ENCODE measurements around the gene SPDYE3. TPM values are rescaled to one million over a fixed set of nuclear protein-coding genes. Genes with fewer than 3 reads are reported as not detected.
A peak's percentile ranks its signal among the peaks of the same experiment; 100 is the strongest.
"Not testable (repeated sequence)": the region's sequence is repeated elsewhere in the genome, so short reads cannot be mapped to it uniquely, and the experiment has no call there.

SPDYE3 gene
- polyA plus RNA-seq, 3 donors from 2014 or later, result 6.8 to 11.1 (median 7.6) TPM

DNA sequence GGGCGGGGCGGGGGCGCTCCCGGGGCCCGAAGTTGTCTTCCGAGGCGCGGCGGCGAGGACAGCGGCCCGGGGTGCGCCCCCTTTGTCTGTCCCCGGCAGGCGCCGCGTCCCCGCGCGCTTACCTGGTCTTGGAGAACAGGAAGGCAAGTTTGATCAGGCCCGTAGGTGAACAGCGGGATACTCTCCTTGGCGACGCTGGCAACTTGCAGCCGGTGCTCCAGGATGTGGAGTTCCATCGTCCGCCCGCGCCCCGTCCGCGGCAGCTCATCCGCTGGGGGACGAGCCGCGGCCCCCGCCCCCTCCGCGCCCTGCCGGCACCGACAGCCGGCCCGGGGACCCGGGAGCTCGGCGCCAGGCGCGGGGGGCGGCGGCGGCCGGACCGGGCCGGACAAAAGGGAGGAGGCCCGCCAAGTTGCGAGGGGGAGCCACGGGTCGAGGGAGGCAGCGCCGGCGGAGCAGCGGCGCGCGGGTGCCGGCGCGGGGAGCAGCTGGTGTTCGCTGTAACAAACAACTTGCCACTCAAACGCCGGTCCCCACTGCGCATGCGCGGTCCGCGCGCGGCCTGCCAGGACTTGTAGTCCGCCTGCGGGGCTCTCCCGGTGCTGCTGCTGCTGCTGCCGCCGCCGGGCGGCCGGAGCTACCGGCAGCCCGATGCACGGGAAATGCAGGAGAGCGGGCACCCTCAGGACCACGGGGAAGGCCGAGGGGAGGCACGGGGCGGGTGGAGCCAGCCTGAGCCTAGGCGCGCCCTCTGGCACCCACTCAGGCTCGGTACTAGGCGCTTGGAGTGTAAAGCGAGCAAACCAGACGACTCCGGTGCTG lies 35.6 kb upstream of the SPDYE3 start:
- peak; percentile 97 to 98 (median 97) for DNase-seq
- H3K36me3 Mint-ChIP-seq, result peaks cover 0 to 4% (median 2%) of the 10 kb centered on the region in 3 donors
- no peaks in the 10 kb centered on the region for H3K9me3 Mint-ChIP-seq
- H3K27me3 Mint-ChIP-seq (ENCODE audit: low read depth in 3 of 3), result peaks cover 0 to 16% (median 3%) of the 10 kb centered on the region in 3 donors
- H3K4me1 Mint-ChIP-seq, result peaks cover 9 to 15% of the 10 kb centered on the region in 2 donors
- peak overlapping the region in 4 of 6 donors; percentile 40 to 71 (median 64) for H3K27ac Mint-ChIP-seq
- peak overlapping the region; percentile 78 to 86 (median 82) for H3K4me3 Mint-ChIP-seq

DNA sequence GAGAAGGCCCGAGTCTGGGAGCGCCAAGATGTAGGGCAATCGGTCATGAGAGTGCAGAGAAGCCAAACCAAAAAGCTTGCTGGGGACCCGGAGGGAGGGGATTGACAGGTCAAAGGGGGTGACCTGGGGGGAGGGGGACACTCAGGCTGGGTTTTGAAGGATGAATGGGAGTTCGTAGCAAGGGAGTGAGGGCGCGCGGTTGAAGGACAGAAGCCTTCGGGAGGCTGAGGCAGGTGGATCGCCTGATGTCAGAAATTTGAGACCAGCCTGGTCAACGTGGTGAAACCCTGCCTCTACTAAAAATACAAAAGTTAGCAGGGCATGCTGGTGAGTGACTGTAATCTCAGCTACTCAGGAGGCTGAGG lies 35.0 kb upstream of the SPDYE3 start:
- Mint-ChIP-seq H3K27me3 (ENCODE audit: low read depth in 3 of 3) (peaks cover 0 to 16% (median 3%) of the 10 kb centered on the region in 3 donors), H3K4me3 (peak overlapping the region; percentile 75 to 84 (median 77)), H3K27ac (peak overlapping the region in 3 of 6 donors; percentile 65 to 71 (median 67)), H3K4me1 (peaks cover 9 to 14% of the 10 kb centered on the region in 2 donors)
- not testable (repeated sequence) for DNase-seq, H3K9me3 Mint-ChIP-seq, H3K36me3 Mint-ChIP-seq

DNA sequence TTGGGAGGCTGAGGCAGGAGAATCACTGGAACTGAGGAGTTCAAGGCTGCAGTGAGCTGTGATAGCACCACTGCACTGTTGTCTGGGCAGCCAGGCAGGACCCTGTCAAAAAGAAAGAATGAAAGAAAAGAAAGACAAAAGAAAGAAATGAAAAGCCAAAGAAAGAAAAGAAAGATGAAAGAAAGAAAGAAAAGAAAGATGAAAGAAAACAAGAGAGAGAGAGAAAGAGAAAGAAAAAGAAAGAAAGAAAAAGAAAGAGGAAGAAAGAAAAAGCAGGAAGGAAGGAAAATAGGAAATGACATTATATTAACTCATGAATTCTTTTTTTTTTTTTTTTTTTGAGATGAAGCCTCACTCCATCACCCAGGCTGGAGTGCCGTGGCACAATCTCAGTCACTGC lies 32.4 kb upstream of the SPDYE3 start:
- peak overlapping the region in 3 of 6 donors; percentile 29 to 67 (median 63) for H3K27ac Mint-ChIP-seq
- H3K4me3 Mint-ChIP-seq, result no peak overlapping the region
- DNase-seq, result no peak
- no peaks in the 10 kb centered on the region for H3K9me3 Mint-ChIP-seq
- H3K4me1 Mint-ChIP-seq, result peaks cover 9 to 11% of the 10 kb centered on the region in 2 donors
- peaks cover 0 to 6% (median 3%) of the 10 kb centered on the region in 3 donors for H3K36me3 Mint-ChIP-seq
- peaks cover 0 to 14% (median 3%) of the 10 kb centered on the region in 3 donors for H3K27me3 Mint-ChIP-seq (ENCODE audit: low read depth in 3 of 3)

DNA sequence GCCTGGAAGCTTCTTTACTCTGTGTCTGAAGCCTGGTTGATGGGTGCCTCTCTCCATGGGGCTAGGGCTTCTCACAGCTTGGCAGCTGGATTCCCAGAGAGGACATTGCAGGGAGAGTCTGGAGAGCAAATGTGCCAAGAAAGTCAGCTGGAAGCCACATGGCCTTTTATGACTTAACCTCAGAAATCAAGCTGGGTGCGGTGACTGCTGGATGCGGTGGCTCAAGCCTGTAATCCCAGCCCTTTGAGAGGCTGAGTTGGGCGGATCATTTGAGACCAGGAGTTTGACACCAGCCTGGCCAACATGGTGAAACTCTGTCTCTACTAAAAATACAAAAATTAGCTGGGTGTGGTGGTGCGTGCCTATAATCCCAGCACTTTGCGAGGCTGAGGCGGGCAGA lies 31.4 kb upstream of the SPDYE3 start:
- H3K27me3 Mint-ChIP-seq (ENCODE audit: low read depth in 3 of 3), result peaks cover 0 to 10% (median 0%) of the 10 kb centered on the region in 3 donors
- not testable (repeated sequence) for H3K4me3 Mint-ChIP-seq, H3K36me3 Mint-ChIP-seq, H3K4me1 Mint-ChIP-seq, H3K27ac Mint-ChIP-seq, DNase-seq, H3K9me3 Mint-ChIP-seq

DNA sequence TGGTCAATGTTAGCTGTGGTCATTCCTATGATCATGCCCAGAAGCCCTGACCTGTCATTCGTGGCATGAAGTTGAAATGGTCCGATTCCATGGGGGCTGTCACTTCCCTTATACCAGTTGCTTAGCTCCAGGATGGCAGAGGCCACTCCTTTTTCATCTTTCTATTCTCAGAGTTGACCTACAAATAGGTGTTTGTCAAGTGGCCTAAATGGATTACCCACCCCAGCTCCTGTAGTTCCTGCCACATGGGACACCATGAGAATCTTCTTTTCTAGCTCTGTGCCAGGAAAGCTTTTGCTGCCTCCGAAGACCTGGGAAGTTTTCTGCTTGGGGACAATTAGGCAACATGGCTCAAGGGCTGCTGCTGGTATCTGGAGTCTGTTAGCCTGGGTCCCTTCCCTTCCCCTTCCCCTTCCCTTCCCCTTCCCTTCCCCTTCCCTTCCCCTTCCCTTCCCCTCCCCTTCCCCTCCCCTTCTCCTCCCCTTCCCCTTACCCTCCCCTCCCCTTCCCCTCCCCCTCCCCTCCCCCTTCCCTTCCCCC lies 25.4 kb upstream of the SPDYE3 start:
- not testable (repeated sequence) for H3K9me3 Mint-ChIP-seq; H3K4me1 Mint-ChIP-seq; H3K36me3 Mint-ChIP-seq; H3K4me3 Mint-ChIP-seq; DNase-seq; H3K27me3 Mint-ChIP-seq (ENCODE audit: low read depth in 3 of 3); H3K27ac Mint-ChIP-seq

DNA sequence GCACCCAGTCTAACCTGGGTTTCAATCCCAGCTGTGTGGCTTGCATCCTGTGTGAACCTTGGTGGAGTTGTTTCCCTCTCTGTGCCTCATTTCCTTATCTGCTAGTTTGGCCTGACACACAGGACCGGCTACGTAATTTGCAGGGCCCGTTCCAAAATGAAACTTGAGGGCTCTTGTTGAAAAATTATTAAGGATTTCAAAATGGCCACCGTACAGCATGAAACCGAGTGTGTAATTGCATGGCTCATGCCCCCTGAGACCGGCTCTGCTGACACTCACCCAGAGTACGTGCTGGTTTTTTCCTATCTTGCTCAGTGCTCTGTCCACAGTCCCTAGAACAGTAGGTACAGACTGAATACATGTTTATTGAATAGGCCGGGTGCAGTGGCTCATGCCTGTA lies 24.4 kb upstream of the SPDYE3 start:
- not testable (repeated sequence) for H3K4me3 Mint-ChIP-seq; H3K4me1 Mint-ChIP-seq; DNase-seq; H3K27me3 Mint-ChIP-seq (ENCODE audit: low read depth in 3 of 3); H3K27ac Mint-ChIP-seq; H3K36me3 Mint-ChIP-seq; H3K9me3 Mint-ChIP-seq

DNA sequence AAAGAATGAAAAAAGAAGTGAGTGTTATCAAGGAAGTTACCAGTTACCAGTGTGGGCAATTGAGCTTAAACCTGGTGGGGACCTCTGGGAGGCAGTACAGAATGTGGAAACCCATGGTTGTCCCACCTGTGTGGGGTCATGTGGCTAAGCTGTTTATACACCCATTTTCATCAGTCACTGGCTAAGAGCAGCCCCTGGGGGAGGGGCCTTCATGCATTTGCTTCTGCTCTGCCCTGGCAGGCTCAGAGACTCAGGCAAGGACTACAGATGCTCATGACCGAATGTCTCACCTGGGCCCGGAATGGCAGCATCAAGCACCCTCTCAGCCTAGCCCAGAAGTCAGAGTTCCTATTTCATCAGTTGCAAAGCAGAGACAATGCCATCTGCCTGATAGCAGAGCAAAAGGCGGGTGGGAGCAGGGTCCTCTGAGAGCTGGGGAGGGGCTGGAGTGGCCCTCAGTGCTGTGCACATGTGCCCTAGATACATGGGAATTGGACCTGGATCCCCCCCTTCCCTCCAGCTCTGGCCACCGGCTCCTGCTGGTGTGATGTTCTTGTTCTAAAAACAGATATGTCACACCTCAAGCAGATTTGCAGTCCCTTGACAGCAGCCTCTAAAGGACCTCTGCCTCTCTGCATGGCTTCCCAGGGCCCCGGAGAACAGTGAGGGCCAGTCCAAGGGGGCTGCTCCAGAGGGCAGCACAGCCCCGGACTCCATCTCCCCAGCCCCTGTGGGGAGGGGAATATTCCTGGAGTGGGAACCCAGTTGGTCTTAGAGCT lies 20.1 kb upstream of the SPDYE3 start:
- DNase-seq; H3K36me3 Mint-ChIP-seq; H3K9me3 Mint-ChIP-seq; H3K27me3 Mint-ChIP-seq (ENCODE audit: low read depth in 3 of 3); H3K27ac Mint-ChIP-seq; H3K4me1 Mint-ChIP-seq; H3K4me3 Mint-ChIP-seq: not testable (repeated sequence)

DNA sequence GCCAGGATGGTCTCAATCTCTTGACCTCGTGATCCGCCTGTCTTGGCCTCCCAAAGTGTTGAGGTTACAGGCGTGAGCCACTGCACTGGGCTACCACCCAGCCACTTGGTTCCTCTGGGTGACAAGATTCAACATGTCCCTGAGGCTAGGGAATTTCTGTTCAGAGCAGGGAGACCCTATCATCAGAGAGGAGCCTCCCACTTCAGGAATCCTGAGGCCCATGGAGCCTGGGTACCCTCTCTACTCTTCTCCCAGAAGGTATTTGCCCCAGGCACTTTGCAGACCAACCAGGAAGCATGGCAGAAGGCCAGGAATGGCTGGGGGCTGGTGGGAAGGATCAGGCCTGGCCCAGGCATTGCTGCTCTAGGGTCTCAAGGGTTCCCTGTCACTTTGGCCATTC lies 19.2 kb upstream of the SPDYE3 start:
- not testable (repeated sequence) for H3K36me3 Mint-ChIP-seq; H3K27ac Mint-ChIP-seq; H3K27me3 Mint-ChIP-seq (ENCODE audit: low read depth in 3 of 3); H3K9me3 Mint-ChIP-seq; DNase-seq; H3K4me3 Mint-ChIP-seq; H3K4me1 Mint-ChIP-seq

DNA sequence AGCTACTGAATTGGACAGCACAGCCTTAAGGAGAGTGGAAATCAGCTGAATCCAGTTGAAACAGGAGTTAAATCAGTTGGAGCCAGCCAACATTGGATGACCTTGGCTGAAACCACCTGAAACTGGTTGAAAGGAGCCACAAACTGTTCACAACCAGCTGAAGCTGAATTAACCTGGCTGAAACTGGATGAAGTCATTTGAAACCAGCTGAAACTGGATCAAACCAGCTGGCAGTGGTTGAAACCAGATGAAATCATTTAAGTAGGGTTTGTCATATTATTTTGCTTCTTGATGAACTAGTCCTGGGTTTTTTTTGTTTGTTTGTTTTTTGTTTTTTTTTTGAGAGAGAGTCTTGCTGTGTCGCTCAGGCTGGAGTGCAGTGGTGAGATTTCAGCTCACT lies 15.3 kb upstream of the SPDYE3 start:
- H3K4me3 Mint-ChIP-seq; DNase-seq; H3K27me3 Mint-ChIP-seq (ENCODE audit: low read depth in 3 of 3); H3K36me3 Mint-ChIP-seq; H3K9me3 Mint-ChIP-seq; H3K27ac Mint-ChIP-seq; H3K4me1 Mint-ChIP-seq: not testable (repeated sequence)

DNA sequence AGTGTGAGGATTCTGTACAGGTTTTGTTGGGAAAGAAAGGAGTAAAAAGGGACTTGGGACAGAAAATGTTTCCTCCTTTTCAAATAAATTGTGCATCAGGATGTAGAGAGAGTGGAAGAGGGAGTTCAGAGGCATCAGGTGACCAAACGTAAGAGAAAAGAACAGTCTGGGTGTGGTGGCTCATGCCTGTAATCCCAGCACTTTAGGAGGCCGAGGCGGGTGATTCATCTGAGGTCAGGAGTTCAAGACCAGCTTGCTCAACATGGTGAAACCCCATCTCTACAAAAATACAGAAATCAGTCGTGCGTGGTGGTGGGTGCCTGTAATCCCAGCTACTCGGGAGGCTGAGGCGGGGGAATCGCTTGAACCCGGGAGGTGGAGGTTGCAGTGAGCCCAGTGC lies 12.2 kb upstream of the SPDYE3 start:
- not testable (repeated sequence) for H3K27ac Mint-ChIP-seq; H3K4me3 Mint-ChIP-seq; H3K36me3 Mint-ChIP-seq; H3K4me1 Mint-ChIP-seq; H3K27me3 Mint-ChIP-seq (ENCODE audit: low read depth in 3 of 3); DNase-seq; H3K9me3 Mint-ChIP-seq

DNA sequence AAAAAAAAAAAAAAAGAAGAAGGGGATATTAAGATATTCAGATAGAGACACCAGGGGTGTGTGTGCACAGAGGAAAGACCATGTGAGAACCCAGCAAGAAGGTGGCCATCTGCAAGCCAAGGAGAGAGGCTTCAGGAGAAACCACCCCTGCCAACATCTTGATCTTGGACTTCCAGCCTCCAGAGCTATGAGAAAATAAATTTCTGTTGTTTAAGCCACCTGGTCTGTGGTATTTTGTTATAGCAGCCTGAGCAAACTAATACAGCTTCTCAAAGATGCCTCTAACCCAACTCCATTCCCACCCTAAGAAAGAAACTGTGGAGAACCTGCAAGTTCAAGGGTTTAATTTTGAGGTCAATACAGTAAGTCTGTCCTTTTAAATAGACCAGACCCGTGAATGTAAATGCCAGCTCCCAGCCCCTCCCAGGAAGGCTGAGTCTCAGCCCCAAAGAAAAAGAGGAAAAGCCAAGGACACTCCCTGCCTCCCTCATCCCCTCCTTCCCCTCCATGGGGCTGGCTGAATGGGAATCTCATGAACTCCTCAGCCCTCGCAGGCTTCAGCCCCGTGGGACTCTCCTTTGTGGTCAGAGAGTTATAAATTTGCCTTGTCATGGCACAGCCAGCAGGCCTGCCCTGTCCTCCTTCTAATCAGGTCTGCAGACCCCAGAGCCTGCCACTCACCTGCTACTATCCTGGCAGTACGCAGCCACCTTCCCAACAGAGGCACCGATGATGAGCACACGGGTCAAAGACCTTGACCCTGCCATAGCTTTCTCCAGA lies 9.5 kb upstream of the SPDYE3 start:
- not testable (repeated sequence) for H3K27ac Mint-ChIP-seq; H3K4me1 Mint-ChIP-seq; DNase-seq; H3K27me3 Mint-ChIP-seq (ENCODE audit: low read depth in 3 of 3); H3K9me3 Mint-ChIP-seq; H3K4me3 Mint-ChIP-seq; H3K36me3 Mint-ChIP-seq

DNA sequence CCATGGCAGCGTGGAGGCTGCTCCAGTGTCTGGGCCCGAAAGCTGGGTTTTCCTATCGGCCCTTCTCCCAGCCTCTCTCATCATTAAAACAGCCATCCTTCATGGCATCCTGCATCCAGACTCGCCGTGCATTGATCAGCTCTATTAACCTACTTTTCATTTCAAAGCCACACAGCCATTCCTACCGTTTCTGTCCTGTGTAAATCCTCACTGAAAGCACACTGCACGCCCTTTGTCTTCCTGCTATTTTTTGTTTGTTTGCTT lies 8.9 kb upstream of the SPDYE3 start:
- DNase-seq; H3K4me1 Mint-ChIP-seq; H3K4me3 Mint-ChIP-seq; H3K27ac Mint-ChIP-seq; H3K27me3 Mint-ChIP-seq (ENCODE audit: low read depth in 3 of 3); H3K9me3 Mint-ChIP-seq; H3K36me3 Mint-ChIP-seq: not testable (repeated sequence)

DNA sequence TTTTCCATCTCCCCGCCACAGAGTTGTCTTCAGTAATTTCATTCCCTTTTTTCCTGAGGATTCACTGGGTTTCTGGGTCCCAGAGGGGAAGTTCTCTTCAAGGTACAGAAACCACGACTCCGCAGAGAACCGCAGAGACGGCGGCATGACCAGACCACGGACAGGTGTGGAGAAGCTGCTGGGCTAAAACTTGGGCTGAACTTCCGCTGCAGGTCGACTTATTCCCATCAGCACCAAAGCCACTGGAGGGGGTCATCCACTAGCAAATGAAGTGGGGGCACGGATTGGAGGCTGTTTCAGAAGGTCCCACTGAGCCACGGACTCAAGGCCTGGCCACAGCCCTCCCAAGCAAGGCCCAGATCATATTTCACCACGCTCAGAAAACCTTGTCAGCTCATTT lies 3.0 kb upstream of the SPDYE3 start:
- H3K4me1 Mint-ChIP-seq; H3K4me3 Mint-ChIP-seq; H3K9me3 Mint-ChIP-seq; H3K27me3 Mint-ChIP-seq (ENCODE audit: low read depth in 3 of 3); H3K36me3 Mint-ChIP-seq; H3K27ac Mint-ChIP-seq: not testable (repeated sequence)
- DNase-seq, result peak in 1 of 3 donors; percentile 2

DNA sequence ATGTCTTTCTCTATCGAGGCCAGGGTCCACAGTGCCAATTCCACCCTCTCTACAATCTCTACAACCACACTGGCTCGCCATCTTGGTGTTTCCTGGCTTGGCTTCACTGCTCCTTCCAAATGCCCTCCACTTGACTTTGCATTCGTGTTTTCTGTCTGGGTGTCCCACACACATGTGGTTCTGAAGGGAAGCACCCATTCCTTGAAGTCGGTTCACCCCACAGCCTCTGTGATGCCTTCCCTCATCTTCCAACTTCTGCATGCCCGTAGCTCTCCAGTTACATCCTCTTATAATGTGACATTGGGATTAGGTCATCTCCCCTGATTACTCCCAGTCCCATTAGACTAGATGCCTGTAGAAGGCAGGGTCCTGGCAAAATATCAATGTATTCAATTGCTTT lies 10.8 kb downstream of the SPDYE3 start:
- peak overlapping the region; percentile 24 to 88 (median 69) for H3K27ac Mint-ChIP-seq
- H3K36me3 Mint-ChIP-seq; H3K27me3 Mint-ChIP-seq (ENCODE audit: low read depth in 3 of 3); DNase-seq; H3K9me3 Mint-ChIP-seq: not testable (repeated sequence)
- H3K4me1 Mint-ChIP-seq, result peaks cover 10 to 19% of the 10 kb centered on the region in 2 donors
- H3K4me3 Mint-ChIP-seq, result peak overlapping the region in 4 of 5 donors; percentile 78 to 87 (median 83)
